ENCODE data around the gene IGFN1.
"Not testable (repeated sequence)": the region's sequence is repeated elsewhere in the genome, so short reads cannot be mapped to it uniquely, and the experiment has no call there.

IGFN1 gene

DNA sequence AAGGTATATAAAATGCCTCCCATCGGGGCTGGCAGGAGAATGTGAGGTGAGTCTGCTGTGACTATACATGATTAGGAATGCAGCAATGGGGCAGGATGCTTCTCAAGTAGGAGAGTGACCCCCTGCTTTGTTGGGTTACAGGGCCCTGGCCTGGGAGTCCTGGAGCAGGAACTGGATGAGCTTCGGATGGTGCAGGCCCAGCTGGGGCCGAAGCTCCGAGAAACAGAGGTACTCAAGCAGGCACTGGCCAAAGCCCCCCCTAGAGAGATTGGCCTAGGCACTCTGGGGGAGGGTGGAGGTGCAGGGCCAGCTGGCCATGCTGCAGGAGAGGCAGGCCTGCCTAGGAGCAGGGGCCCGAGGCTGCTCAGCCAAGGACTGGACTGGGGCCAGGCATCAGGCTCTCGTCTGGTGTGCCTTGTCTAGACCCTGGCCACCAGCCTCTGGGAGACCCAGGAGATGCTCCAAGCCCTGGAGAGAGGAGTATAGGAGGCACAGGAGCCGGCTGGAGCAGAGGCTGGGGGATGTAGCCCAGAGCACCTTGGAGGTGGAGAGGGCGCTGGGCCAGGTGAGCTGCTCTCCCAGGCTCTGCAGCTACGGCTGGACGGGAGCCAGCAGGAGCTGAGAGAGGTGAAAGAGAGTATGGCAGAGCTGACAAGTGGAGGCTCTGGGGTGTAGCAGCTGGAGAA lies 59.8 kb downstream of the IGFN1 start:
- DNase-seq (ENCODE audit: low read depth): no peak

- no peak for DNase-seq (ENCODE audit: low read depth)
Observed at GRCh38 chr1:201251411-201251810, 60.8 kb downstream of the IGFN1 start.

DNA sequence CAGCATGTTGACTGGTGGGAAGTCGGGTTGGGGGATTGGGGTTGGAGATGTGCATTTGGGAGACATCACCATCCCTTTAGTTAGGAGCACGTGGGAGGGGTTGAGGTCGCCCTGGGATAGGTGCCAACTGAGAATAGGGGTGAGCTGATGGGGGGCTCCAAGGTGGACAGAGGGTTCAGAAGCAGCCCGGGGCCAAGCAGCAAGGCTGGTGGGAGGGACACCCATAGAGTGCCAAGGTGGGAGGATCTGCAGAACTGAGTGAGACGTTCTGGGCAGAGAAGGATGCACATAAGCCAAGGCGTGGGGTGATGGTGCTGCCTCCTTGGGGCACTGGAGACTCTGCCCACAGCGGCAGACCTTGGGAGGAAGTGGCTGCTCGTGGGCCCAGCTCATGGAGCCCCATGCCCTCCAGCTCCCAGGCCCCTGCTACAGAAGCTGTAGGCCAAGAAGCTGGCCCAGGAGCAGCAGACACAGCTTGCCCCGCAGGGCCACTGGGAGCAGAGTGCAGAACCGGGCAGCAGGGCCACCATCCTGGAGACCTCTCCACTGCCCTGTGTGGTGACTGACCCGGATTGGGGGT lies 61.3 kb downstream of the IGFN1 start:
- DNase-seq (ENCODE audit: low read depth): no peak

- DNase-seq (ENCODE audit: low read depth): no peak
Observed at GRCh38 chr1:201252944-201253371, 62.3 kb downstream of the IGFN1 start.

GRCh38 chr1:201253411-201253810 lies 62.8 kb downstream of the IGFN1 start:
- no peak for DNase-seq (ENCODE audit: low read depth)

DNA sequence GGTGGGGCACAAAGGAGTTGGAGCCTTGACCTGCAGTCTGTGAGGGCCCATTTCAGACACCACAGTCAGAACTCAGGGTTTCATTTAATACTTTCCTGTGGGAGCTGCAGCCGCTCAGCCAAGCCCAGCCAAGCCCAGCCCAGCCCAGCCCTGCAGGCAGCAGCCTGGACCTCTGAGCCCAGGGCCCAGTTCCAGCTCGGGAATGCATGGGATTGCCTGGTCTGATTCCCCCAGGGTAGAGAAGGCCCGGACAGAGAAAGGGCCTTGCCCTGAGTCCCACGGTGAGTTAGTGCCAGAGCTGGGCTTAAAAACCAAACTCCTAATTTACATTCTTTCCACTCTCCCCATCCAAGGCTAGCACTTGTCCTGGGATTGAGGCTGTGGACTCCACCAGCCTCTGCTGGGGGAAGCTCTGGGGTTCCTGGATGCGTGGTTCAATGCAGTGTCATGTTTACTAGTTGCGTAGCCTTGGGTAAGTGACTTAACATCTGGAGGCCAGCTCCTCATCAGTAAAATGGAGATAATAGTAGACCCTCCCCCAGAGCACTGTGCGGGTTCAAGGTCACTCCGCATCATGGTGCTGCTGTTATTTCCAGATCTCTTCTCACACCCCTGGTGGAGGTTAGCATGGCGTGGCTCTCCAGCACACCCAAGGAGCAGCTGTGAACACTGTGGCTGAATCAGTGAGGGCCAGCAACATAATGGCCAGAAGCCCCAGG lies 63.4 kb downstream of the IGFN1 start:
- DNase-seq (ENCODE audit: low read depth): no peak

- DNase-seq (ENCODE audit: low read depth): no peak
Observed at GRCh38 chr1:201254625-201255478, 64.2 kb downstream of the IGFN1 start.

DNA sequence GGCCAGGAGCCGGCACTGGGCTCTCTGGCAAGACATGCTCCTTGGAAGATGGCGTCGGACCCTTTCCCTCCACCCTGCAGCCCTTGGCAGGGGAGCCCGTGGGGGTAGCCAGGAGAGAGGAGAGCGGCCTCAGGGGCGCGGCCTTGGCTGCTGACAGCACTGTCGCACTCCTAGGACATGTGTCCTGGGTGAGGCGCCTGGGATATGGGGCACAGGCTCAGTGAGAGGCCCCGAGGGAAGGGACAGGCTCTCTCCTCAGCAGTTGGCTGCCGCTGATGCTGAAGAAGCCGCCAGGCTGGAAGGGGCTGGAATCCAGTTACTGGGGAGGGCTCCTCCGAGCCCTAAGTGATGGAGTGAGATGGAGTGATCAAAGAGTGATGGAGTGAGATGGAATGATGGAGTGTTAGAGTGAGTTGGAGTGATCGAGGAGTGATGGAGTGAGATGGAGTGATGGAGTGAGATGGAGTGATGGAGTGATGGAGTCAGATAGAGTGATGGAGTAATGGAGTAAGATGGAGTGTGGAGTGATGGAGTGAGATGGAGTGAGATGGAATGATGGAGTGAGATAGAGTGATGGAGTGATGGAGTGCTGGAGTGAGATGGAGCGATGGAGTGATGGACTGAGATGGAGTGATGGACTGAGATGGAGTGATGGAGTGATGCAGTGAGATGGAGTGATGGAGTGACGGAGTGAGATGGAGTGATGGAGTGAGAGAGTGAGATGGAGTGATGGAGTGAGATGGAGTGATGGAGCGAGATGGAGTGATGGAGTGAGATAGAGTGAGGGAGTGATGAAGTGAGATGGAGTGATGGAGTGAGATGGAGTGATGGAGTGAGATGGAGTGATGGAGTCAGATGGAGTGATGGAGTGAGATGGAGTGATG lies 65.1 kb downstream of the IGFN1 start:
- no peak for DNase-seq (ENCODE audit: low read depth)

GRCh38 chr1:201258132-201258531 lies 67.5 kb downstream of the IGFN1 start:
- DNase-seq (ENCODE audit: low read depth): not testable (repeated sequence)

GRCh38 chr1:201258763-201259230 lies 68.2 kb downstream of the IGFN1 start:
- no peak for DNase-seq (ENCODE audit: low read depth)

GRCh38 chr1:201259476-201260235 lies 69.0 kb downstream of the IGFN1 start:
- no peak for DNase-seq (ENCODE audit: low read depth)

- DNase-seq (ENCODE audit: low read depth): no peak
Observed at GRCh38 chr1:201260236-201260590, 69.6 kb downstream of the IGFN1 start.

- no peak for DNase-seq (ENCODE audit: low read depth)
Observed at GRCh38 chr1:201260648-201261311, 70.2 kb downstream of the IGFN1 start.

- no peak for DNase-seq (ENCODE audit: low read depth)
Observed at GRCh38 chr1:201261771-201262547, 71.3 kb downstream of the IGFN1 start.

DNA sequence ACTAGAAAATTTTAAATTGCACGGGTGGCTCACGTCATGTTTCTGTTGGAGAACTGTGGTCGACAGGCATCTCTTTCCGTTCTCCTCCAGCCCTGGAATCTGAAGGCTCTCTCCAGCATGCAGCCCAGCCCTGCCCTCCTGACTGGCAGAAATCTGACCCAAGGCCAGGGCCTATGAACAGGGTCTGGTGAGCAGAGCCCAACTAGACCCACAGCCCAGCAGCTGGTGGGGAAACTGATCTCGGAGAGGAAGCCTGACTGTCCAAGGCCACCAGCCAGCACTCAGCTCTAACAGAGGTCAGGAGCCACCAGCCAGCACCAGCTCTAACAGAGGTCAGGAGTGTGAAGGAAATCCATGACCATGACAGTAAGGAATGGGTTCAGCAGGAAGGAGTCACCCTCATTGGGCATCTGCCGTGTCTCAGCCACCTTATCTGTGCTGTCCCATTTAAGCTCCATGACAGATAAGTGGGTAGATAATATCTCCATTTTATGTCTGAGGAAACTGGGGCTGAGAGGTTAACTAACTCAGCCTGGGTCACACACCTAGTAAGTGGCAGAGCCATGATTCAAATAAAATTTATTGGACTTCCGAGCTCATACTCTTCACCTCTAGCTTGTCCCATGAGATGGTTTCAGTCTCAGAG lies 72.5 kb downstream of the IGFN1 start:
- no peak for DNase-seq (ENCODE audit: low read depth)

DNA sequence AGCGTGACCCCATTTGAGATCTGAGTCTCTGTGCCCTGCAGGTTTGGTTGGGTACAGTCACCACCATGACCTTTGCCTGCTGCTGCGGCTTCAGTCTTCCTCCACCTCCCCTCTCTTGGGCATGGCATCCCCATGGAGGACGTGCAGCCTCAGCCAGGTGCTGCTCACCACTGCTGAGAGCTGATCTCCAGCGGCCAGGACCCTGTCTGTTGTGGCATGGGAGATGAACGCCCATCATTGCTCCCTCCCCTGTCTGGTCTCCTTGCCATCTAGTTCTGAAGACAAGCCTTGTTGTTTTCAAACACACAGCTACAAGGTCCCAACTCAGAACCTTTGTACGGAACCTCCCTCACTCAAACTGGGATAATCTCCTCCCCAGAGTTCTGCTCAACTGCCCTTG lies 73.4 kb downstream of the IGFN1 start:
- no peak for DNase-seq (ENCODE audit: low read depth)

DNA sequence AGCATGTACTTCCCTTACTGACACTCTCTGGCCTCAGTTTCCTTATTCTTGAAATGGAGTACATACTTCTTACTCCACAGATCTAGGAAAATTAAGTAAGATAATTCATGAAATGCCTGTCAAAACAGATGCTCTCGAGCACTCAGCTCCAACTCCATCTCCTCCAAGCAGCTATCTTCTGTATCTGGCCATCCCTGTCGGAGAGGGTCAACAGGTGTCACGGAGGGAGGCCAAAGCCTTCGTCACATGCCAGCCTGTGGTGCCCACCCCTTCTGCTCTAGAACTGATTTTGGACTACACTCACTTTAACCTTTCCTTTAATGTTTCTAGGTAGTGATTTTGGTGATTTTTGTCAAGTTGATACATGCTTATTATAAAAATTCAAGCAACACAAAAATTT lies 73.9 kb downstream of the IGFN1 start:
- DNase-seq (ENCODE audit: low read depth): no peak

- no peak for DNase-seq (ENCODE audit: low read depth)
Observed at GRCh38 chr1:201265756-201266155, 75.1 kb downstream of the IGFN1 start.

DNA sequence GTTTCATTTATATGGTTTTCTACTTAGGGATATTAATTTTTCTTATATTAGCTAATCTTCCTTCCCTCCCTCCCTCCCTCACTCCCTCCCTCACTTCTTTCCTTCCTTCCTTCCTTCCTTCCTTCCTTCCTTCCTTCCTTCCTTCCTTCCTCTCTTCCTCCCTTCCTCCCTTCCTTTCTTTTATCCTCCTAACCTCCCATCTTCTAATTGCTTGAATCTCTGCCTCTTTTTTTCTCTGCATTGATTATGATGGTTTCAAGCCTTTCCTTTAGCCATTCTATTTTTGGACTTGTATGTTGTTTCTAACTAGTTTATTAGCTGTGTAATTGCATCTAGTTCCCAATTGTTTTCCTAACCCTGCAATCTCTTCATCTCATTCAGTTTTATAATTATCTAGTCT lies 75.7 kb downstream of the IGFN1 start:
- no peak for DNase-seq (ENCODE audit: low read depth)

Data from GM04503 (cell line).